ENCODE measurements around the gene KIAA1217. TPM values are rescaled to one million over a fixed set of nuclear protein-coding genes. Genes with fewer than 3 reads are reported as not detected.

The KIAA1217 gene
- total RNA-seq, 1 experiment from 2014 or later, result 7.8 TPM

DNA sequence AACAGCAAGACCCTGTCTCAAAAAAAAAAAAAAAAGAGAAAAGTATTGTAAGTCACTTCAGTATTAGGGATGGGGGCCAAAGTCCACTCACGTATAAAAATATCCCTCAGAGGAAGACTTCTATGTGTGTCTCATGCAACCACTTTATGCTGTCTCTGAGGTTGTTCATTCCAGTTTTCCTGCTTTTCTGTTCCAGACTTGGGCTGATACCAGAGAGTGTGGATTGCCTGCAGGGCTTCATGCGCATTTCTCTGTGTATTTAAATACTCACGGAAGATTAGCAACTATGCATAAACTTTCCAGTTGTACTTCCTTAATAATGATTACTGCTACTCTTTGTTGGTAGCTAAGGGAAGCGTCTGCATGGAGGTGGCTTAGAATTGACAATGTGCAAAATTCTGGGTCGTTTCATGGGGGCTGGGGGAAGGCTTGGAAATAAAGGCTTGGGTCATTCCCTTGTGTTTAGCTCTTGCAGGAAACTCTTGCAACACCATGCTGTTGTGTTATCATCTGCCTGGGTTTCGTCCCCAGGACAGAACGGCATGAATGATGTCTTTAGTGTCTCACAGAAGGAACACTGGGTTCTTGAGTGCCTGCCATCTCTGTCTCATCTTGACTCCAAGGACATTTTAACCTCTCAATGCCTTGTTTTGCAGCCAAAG lies 54.1 kb downstream of the KIAA1217 start:
- Histone ChIP-seq H3K27me3 (ENCODE audit: insufficient read depth, low read length) (peaks cover 12% of the 10 kb centered on the region; the same call in 1 of the 2 replicates), H3K9me2 (ENCODE audit: insufficient read depth) (no peaks in the 10 kb centered on the region), H3K36me3 (ENCODE audit: control insufficient read depth in 1 of 2, insufficient read depth in 2 of 2, low read length in 2 of 2) (no peaks in the 10 kb centered on the region), H3K27ac (ENCODE audit: low read depth, low read length) (no peak overlapping the region), H2AFZ (ENCODE audit: low read depth, low read length, poor library complexity, severe bottlenecking) (no peak overlapping the region), H3K4me2 (ENCODE audit: low read length) (no peak overlapping the region), H3K4me3 (replicated peaks in 1 of 2; ENCODE audit: low read depth in 1 of 2, low read length in 2 of 2) (no peak overlapping the region), H3K9ac (ENCODE audit: low read length) (no peak overlapping the region), H3K4me1 (ENCODE audit: control insufficient read depth in 1 of 2, insufficient read depth in 2 of 2, low read length in 2 of 2) (no peaks in the 10 kb centered on the region), H4K20me1 (ENCODE audit: insufficient read depth) (no peaks in the 10 kb centered on the region), H3K79me2 (ENCODE audit: insufficient read depth, low read length) (no peaks in the 10 kb centered on the region), H3K9me3 (ENCODE audit: control insufficient read depth in 1 of 2, insufficient read depth in 1 of 2, low read depth in 1 of 2, low read length in 2 of 2) (no peaks in the 10 kb centered on the region)
- BruUV-seq (replicated peaks), result no TSS peak
- intact Hi-C loops (cut with micrococcal nuclease), result no loop called here
- TF ChIP-seq POLR2AphosphoS5 (IDR thresholded peaks at IDR 0.05; ENCODE audit: low read depth, low read length), result no peak
- DNase-seq (ENCODE audit: low read depth, low spot score) (no peak), ATAC-seq (no peak)
- CTCF ChIA-PET, result no interaction called here
- POLR2A ChIA-PET, result no interaction called here
- RAD21 ChIA-PET (ENCODE audit: low non-redundant PET in 1 of 2, low total read pairs in 2 of 2, uncharacterized antibody in 2 of 2, unreplicated experiment in 2 of 2), result no interaction called here

DNA sequence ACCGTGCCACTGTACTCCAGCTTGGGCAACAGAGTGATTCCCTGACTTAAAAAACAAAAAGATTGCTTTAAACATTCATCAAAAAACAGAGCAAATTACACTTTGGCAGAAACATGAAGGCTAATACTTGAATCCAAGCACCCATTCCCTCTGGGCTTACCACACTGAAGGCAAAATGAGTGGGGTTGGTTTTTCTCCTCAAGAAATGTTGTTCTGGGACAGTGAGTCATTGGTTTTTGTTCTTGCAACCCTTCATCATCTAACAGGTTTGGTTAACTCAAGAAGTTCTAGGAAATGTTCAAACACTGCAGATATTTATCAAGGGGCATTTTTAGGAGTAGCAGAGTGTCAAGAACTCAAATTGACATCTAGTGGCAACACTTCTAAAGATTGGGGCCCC lies 60.5 kb downstream of the KIAA1217 start:
- no peak overlapping the region for H3K27ac ChIP-seq (ENCODE audit: low read depth, low read length)
- TF ChIP-seq, protein P1, sequence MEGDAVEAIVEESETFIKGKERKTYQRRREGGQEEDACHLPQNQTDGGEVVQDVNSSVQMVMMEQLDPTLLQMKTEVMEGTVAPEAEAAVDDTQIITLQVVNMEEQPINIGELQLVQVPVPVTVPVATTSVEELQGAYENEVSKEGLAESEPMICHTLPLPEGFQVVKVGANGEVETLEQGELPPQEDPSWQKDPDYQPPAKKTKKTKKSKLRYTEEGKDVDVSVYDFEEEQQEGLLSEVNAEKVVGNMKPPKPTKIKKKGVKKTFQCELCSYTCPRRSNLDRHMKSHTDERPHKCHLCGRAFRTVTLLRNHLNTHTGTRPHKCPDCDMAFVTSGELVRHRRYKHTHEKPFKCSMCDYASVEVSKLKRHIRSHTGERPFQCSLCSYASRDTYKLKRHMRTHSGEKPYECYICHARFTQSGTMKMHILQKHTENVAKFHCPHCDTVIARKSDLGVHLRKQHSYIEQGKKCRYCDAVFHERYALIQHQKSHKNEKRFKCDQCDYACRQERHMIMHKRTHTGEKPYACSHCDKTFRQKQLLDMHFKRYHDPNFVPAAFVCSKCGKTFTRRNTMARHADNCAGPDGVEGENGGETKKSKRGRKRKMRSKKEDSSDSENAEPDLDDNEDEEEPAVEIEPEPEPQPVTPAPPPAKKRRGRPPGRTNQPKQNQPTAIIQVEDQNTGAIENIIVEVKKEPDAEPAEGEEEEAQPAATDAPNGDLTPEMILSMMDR (IDR thresholded peaks at IDR 0.05 in 2 of 3, conservative IDR thresholded peaks at IDR 0.05 in 1 of 3; ENCODE audit: borderline replicate concordance in 1 of 3, insufficient read depth in 1 of 3, low read depth in 2 of 3, low read length in 2 of 3), result no peak
- TF ChIP-seq EZH2 (IDR thresholded peaks at IDR 0.05) (no peak), ZNF274 (IDR thresholded peaks at IDR 0.05; ENCODE audit: low read depth, low read length) (no peak), CBX3 (IDR thresholded peaks at IDR 0.05; ENCODE audit: low read depth) (no peak), YY1 (IDR thresholded peaks at IDR 0.05; ENCODE audit: extremely low read depth, insufficient replicate concordance, low read depth, low read length) (no peak), JUND (IDR thresholded peaks at IDR 0.05) (no peak), TCF7L2 (IDR thresholded peaks at IDR 0.05; ENCODE audit: borderline replicate concordance, extremely low read depth, insufficient read depth, insufficient read length) (no peak), POLR2A (IDR thresholded peaks at IDR 0.05; ENCODE audit: borderline replicate concordance, extremely low read depth, insufficient read depth, insufficient read length) (no peak), CEBPB (IDR thresholded peaks at IDR 0.05; ENCODE audit: low read depth) (no peak), FOSL1 (IDR thresholded peaks at IDR 0.05; ENCODE audit: low read depth) (no peak)
- TF ChIP-seq, protein P2, sequence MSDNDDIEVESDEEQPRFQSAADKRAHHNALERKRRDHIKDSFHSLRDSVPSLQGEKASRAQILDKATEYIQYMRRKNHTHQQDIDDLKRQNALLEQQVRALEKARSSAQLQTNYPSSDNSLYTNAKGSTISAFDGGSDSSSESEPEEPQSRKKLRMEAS (IDR thresholded peaks at IDR 0.05), result no peak
- TF ChIP-seq, protein P3, sequence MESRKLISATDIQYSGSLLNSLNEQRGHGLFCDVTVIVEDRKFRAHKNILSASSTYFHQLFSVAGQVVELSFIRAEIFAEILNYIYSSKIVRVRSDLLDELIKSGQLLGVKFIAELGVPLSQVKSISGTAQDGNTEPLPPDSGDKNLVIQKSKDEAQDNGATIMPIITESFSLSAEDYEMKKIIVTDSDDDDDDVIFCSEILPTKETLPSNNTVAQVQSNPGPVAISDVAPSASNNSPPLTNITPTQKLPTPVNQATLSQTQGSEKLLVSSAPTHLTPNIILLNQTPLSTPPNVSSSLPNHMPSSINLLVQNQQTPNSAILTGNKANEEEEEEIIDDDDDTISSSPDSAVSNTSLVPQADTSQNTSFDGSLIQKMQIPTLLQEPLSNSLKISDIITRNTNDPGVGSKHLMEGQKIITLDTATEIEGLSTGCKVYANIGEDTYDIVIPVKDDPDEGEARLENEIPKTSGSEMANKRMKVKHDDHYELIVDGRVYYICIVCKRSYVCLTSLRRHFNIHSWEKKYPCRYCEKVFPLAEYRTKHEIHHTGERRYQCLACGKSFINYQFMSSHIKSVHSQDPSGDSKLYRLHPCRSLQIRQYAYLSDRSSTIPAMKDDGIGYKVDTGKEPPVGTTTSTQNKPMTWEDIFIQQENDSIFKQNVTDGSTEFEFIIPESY (IDR thresholded peaks at IDR 0.05; ENCODE audit: extremely low read depth, insufficient replicate concordance, low read length), result no peak

More for the DNA sequence above, 60.5 kb downstream of the KIAA1217 start:
- DNase-seq (ENCODE audit: low read depth, low spot score) (no peak), ATAC-seq (no peak)
- intact Hi-C loops (cut with micrococcal nuclease), result no loop called here
- Histone ChIP-seq H3K9me2 (ENCODE audit: insufficient read depth) (no peaks in the 10 kb centered on the region), H3K9me3 (ENCODE audit: control insufficient read depth in 1 of 2, insufficient read depth in 1 of 2, low read depth in 1 of 2, low read length in 2 of 2) (no peaks in the 10 kb centered on the region), H3K4me1 (ENCODE audit: control insufficient read depth in 1 of 2, insufficient read depth in 2 of 2, low read length in 2 of 2) (no peaks in the 10 kb centered on the region), H3K4me3 (replicated peaks in 1 of 2; ENCODE audit: low read depth in 1 of 2, low read length in 2 of 2) (no peak overlapping the region), H3K36me3 (ENCODE audit: control insufficient read depth in 1 of 2, insufficient read depth in 2 of 2, low read length in 2 of 2) (no peaks in the 10 kb centered on the region), H2AFZ (ENCODE audit: low read depth, low read length, poor library complexity, severe bottlenecking) (no peak overlapping the region), H3K9ac (ENCODE audit: low read length) (no peak overlapping the region), H3K27me3 (ENCODE audit: insufficient read depth, low read length) (peaks cover 11% of the 10 kb centered on the region; the same call in 1 of the 2 replicates), H3K79me2 (ENCODE audit: insufficient read depth, low read length) (no peaks in the 10 kb centered on the region), H4K20me1 (ENCODE audit: insufficient read depth) (no peaks in the 10 kb centered on the region), H3K4me2 (ENCODE audit: low read length) (no peak overlapping the region)
- RAD21 ChIA-PET (ENCODE audit: low non-redundant PET in 1 of 2, low total read pairs in 2 of 2, uncharacterized antibody in 2 of 2, unreplicated experiment in 2 of 2), result no interaction called here
- POLR2A ChIA-PET, result no interaction called here
- no TSS peak for BruUV-seq (replicated peaks)
- CTCF ChIA-PET, result no interaction called here
